GM12864 (cell line): Measurements from ENCODE around the gene MAP3K4.

ENCODE experiments used
- DNase-seq: peaks from one replicate; pipeline ENCODE4 v3.0.0-alpha.2; 2011; ENCODE audit warnings: low read depth
- H3K4me3 ChIP-seq: 2 replicates; pipeline ENCODE4 v1.5.1; 2011; ENCODE audit warnings: mild to moderate bottlenecking, low read depth, low read length, control low read depth
- CTCF ChIP-seq: IDR thresholded peaks from 2 replicates; pipeline ENCODE4 v1.5.1; 2011; ENCODE audit warnings: low read depth, mild to moderate bottlenecking, moderate library complexity, low read length, control low read depth, inconsistent platforms; ENCODE audit errors: missing control alignments

Gene MAP3K4

GRCh38 chr6:161166176-161166575 is 174.6 kb downstream of the MAP3K4 start:
- no peak for TF ChIP-seq CTCF
- no peak for DNase-seq
- no peak overlapping the region for H3K4me3 ChIP-seq

GRCh38 chr6:161166677-161167076 is 175.1 kb downstream of the MAP3K4 start:
- no peak for DNase-seq
- no peak overlapping the region for H3K4me3 ChIP-seq

More at GRCh38 chr6:161166677-161167076, 175.1 kb downstream of the MAP3K4 start:
- no peak for TF ChIP-seq CTCF
